Measurements from ENCODE around the gene SUGCT.

SUGCT gene

GRCh38 chr7:40525764-40526163 lies 391.0 kb downstream of the SUGCT start:
- H3K9me3 ChIP-seq (ENCODE audit: insufficient read depth, low read depth, low read length), result no peaks in the 10 kb centered on the region
- peaks cover 8% of the 10 kb centered on the region for H3K4me1 ChIP-seq (ENCODE audit: insufficient read depth, low read length, poor library complexity, severe bottlenecking)
- H3K9ac ChIP-seq (ENCODE audit: low read depth, low read length, poor library complexity, severe bottlenecking), result no peak overlapping the region
- no peaks in the 10 kb centered on the region for H3K27me3 ChIP-seq (ENCODE audit: insufficient read depth, low read length, poor library complexity, severe bottlenecking)
- H3F3A ChIP-seq (ENCODE audit: low read depth), result no peaks in the 10 kb centered on the region
- no peak overlapping the region for H3K4me2 ChIP-seq (ENCODE audit: low read depth, low read length, poor library complexity, severe bottlenecking)
- TF ChIP-seq CTCF (conservative IDR thresholded peaks at IDR 0.05; ENCODE audit: low read length), result no peak
- no peak for TF ChIP-seq EZH2phosphoT487 (IDR thresholded peaks at IDR 0.05; ENCODE audit: borderline replicate concordance)
- no peak overlapping the region for H3K4me3 ChIP-seq (ENCODE audit: low read length, poor library complexity, severe bottlenecking)
- no peaks in the 10 kb centered on the region for H3K79me2 ChIP-seq (ENCODE audit: insufficient read depth, low read length)
- H4K20me1 ChIP-seq (ENCODE audit: insufficient read depth, low read length, poor library complexity, severe bottlenecking), result no peaks in the 10 kb centered on the region
- H3K36me3 ChIP-seq (ENCODE audit: insufficient read depth, low read length), result no peaks in the 10 kb centered on the region
- no peak overlapping the region for H2AFZ ChIP-seq (ENCODE audit: low read length)
- H3K9me2 ChIP-seq (replicated peaks; ENCODE audit: low read depth, low read length), result no peaks in the 10 kb centered on the region

GRCh38 chr7:40526951-40527715 lies 392.3 kb downstream of the SUGCT start:
- H3K4me3 ChIP-seq (ENCODE audit: low read length, poor library complexity, severe bottlenecking), result no peak overlapping the region
- no peaks in the 10 kb centered on the region for H3F3A ChIP-seq (ENCODE audit: low read depth)
- H3K4me2 ChIP-seq (ENCODE audit: low read depth, low read length, poor library complexity, severe bottlenecking), result no peak overlapping the region
- H3K4me1 ChIP-seq (ENCODE audit: insufficient read depth, low read length, poor library complexity, severe bottlenecking), result peaks cover 10% of the 10 kb centered on the region
- no peaks in the 10 kb centered on the region for H3K79me2 ChIP-seq (ENCODE audit: insufficient read depth, low read length)
- no peaks in the 10 kb centered on the region for H3K9me3 ChIP-seq (ENCODE audit: insufficient read depth, low read depth, low read length)
- H4K20me1 ChIP-seq (ENCODE audit: insufficient read depth, low read length, poor library complexity, severe bottlenecking), result no peaks in the 10 kb centered on the region
- H2AFZ ChIP-seq (ENCODE audit: low read length), result no peak overlapping the region
- TF ChIP-seq EZH2phosphoT487 (IDR thresholded peaks at IDR 0.05; ENCODE audit: borderline replicate concordance), result no peak
- TF ChIP-seq CTCF (conservative IDR thresholded peaks at IDR 0.05; ENCODE audit: low read length), result no peak
- H3K9me2 ChIP-seq (replicated peaks; ENCODE audit: low read depth, low read length), result no peaks in the 10 kb centered on the region
- no peaks in the 10 kb centered on the region for H3K27me3 ChIP-seq (ENCODE audit: insufficient read depth, low read length, poor library complexity, severe bottlenecking)
- H3K36me3 ChIP-seq (ENCODE audit: insufficient read depth, low read length), result no peaks in the 10 kb centered on the region
- no peak overlapping the region for H3K9ac ChIP-seq (ENCODE audit: low read depth, low read length, poor library complexity, severe bottlenecking)

GRCh38 chr7:40527723-40528122 lies 392.9 kb downstream of the SUGCT start:
- no peaks in the 10 kb centered on the region for H3K27me3 ChIP-seq (ENCODE audit: insufficient read depth, low read length, poor library complexity, severe bottlenecking)
- H3K9me3 ChIP-seq (ENCODE audit: insufficient read depth, low read depth, low read length), result no peaks in the 10 kb centered on the region
- H3K4me2 ChIP-seq (ENCODE audit: low read depth, low read length, poor library complexity, severe bottlenecking), result no peak overlapping the region
- no peak overlapping the region for H3K9ac ChIP-seq (ENCODE audit: low read depth, low read length, poor library complexity, severe bottlenecking)
- no peaks in the 10 kb centered on the region for H3K9me2 ChIP-seq (replicated peaks; ENCODE audit: low read depth, low read length)
- no peaks in the 10 kb centered on the region for H3K79me2 ChIP-seq (ENCODE audit: insufficient read depth, low read length)
- H4K20me1 ChIP-seq (ENCODE audit: insufficient read depth, low read length, poor library complexity, severe bottlenecking), result no peaks in the 10 kb centered on the region
- no peaks in the 10 kb centered on the region for H3K36me3 ChIP-seq (ENCODE audit: insufficient read depth, low read length)
- H3K4me3 ChIP-seq (ENCODE audit: low read length, poor library complexity, severe bottlenecking), result no peak overlapping the region
- H3K4me1 ChIP-seq (ENCODE audit: insufficient read depth, low read length, poor library complexity, severe bottlenecking), result peaks cover 10% of the 10 kb centered on the region
- no peaks in the 10 kb centered on the region for H3F3A ChIP-seq (ENCODE audit: low read depth)
- no peak overlapping the region for H2AFZ ChIP-seq (ENCODE audit: low read length)
- no peak for TF ChIP-seq EZH2phosphoT487 (IDR thresholded peaks at IDR 0.05; ENCODE audit: borderline replicate concordance)

GRCh38 chr7:40530292-40530691 lies 395.5 kb downstream of the SUGCT start:
- no peaks in the 10 kb centered on the region for H3K9me2 ChIP-seq (replicated peaks; ENCODE audit: low read depth, low read length)
- H3K36me3 ChIP-seq (ENCODE audit: insufficient read depth, low read length), result no peaks in the 10 kb centered on the region
- H3F3A ChIP-seq (ENCODE audit: low read depth), result no peaks in the 10 kb centered on the region
- no peak overlapping the region for H3K4me2 ChIP-seq (ENCODE audit: low read depth, low read length, poor library complexity, severe bottlenecking)
- peak overlapping the region; percentile 41; the same call in 1 of the 2 replicates for H2AFZ ChIP-seq (ENCODE audit: low read length)
- no peaks in the 10 kb centered on the region for H3K27me3 ChIP-seq (ENCODE audit: insufficient read depth, low read length, poor library complexity, severe bottlenecking)
- H3K4me3 ChIP-seq (ENCODE audit: low read length, poor library complexity, severe bottlenecking), result no peak overlapping the region
- peaks cover 10% of the 10 kb centered on the region for H3K4me1 ChIP-seq (ENCODE audit: insufficient read depth, low read length, poor library complexity, severe bottlenecking)
- no peaks in the 10 kb centered on the region for H3K9me3 ChIP-seq (ENCODE audit: insufficient read depth, low read depth, low read length)
- no peak overlapping the region for H3K9ac ChIP-seq (ENCODE audit: low read depth, low read length, poor library complexity, severe bottlenecking)
- no peaks in the 10 kb centered on the region for H3K79me2 ChIP-seq (ENCODE audit: insufficient read depth, low read length)
- H4K20me1 ChIP-seq (ENCODE audit: insufficient read depth, low read length, poor library complexity, severe bottlenecking), result no peaks in the 10 kb centered on the region
- TF ChIP-seq CTCF (conservative IDR thresholded peaks at IDR 0.05; ENCODE audit: low read length) (no peak), EZH2phosphoT487 (IDR thresholded peaks at IDR 0.05; ENCODE audit: borderline replicate concordance) (no peak)
